Measurements from ENCODE around the gene ARL5A. TPM values are rescaled to one million over a fixed set of nuclear protein-coding genes. Genes with fewer than 3 reads are reported as not detected.

Gene ARL5A
- total RNA-seq, 1 donor from 2014 or later = 51.0 TPM

- POLR2A ChIA-PET = no interaction called here
- peaks cover 2% of the 10 kb centered on the region for H3K4me1 Mint-ChIP-seq
- DNase-seq (no peak), ATAC-seq (ENCODE audit: low read depth) (no peak)
- H3K9me3 Mint-ChIP-seq = no peaks in the 10 kb centered on the region
- no peaks in the 10 kb centered on the region for H3K27me3 Mint-ChIP-seq
- intact Hi-C loops (cut with micrococcal nuclease) = no loop called here
- H3K4me3 Mint-ChIP-seq = no peak overlapping the region
- no peaks in the 10 kb centered on the region for H3K36me3 Mint-ChIP-seq (ENCODE audit: low read depth)
- no peak overlapping the region for H3K27ac Mint-ChIP-seq
- TF ChIP-seq CTCF (IDR thresholded peaks at IDR 0.05) = no peak
- CTCF ChIA-PET = interaction anchor here (1.6 kb wide), 1 partner anchor 38 kb away, joined by 3 read pairs; no protein-coding TSS in a partner anchor
These were observed 33.0 kb upstream of the ARL5A start for GRCh38 chr2:151861174-151861573.

- ChIA-PET CTCF (no interaction called here), POLR2A (no interaction called here)
- Mint-ChIP-seq H3K27ac (no peak overlapping the region), H3K36me3 (ENCODE audit: low read depth) (no peaks in the 10 kb centered on the region), H3K27me3 (no peaks in the 10 kb centered on the region), H3K9me3 (no peaks in the 10 kb centered on the region), H3K4me3 (no peak overlapping the region), H3K4me1 (peaks cover 2% of the 10 kb centered on the region)
- no peak for ATAC-seq (ENCODE audit: low read depth)
- TF ChIP-seq CTCF (IDR thresholded peaks at IDR 0.05) = no peak
- intact Hi-C loops (cut with micrococcal nuclease) = no loop called here
- DNase-seq = no peak
These were observed 32.5 kb upstream of the ARL5A start for GRCh38 chr2:151860613-151861146.

- no peak for ATAC-seq (ENCODE audit: low read depth)
- H3K27me3 Mint-ChIP-seq = no peaks in the 10 kb centered on the region
- TF ChIP-seq CTCF (IDR thresholded peaks at IDR 0.05) = no peak
These were observed 32.0 kb upstream of the ARL5A start for GRCh38 chr2:151860210-151860609.

GRCh38 chr2:151857650-151858049 is 29.4 kb upstream of the ARL5A start:
- ChIA-PET POLR2A (no interaction called here), CTCF (no interaction called here)
- no peaks in the 10 kb centered on the region for H3K9me3 Mint-ChIP-seq
- no peak overlapping the region for H3K27ac Mint-ChIP-seq
- no peaks in the 10 kb centered on the region for H3K36me3 Mint-ChIP-seq (ENCODE audit: low read depth)
- H3K4me1 Mint-ChIP-seq = peaks cover 5% of the 10 kb centered on the region
- no peak for ATAC-seq (ENCODE audit: low read depth)
- intact Hi-C loops (cut with micrococcal nuclease) = no loop called here
- no peaks in the 10 kb centered on the region for H3K27me3 Mint-ChIP-seq
- no peak for TF ChIP-seq CTCF (IDR thresholded peaks at IDR 0.05)
- no peak overlapping the region for H3K4me3 Mint-ChIP-seq
- no peak for DNase-seq

More at GRCh38 chr2:151860210-151860609, 32.0 kb upstream of the ARL5A start:
- H3K36me3 Mint-ChIP-seq (ENCODE audit: low read depth) = no peaks in the 10 kb centered on the region
- intact Hi-C loops (cut with micrococcal nuclease) = no loop called here
- no peak for DNase-seq
- ChIA-PET CTCF (no interaction called here), POLR2A (no interaction called here)
- peaks cover 2% of the 10 kb centered on the region for H3K4me1 Mint-ChIP-seq
- H3K4me3 Mint-ChIP-seq = no peak overlapping the region
- no peaks in the 10 kb centered on the region for H3K9me3 Mint-ChIP-seq
- H3K27ac Mint-ChIP-seq = no peak overlapping the region

GRCh38 chr2:151855111-151855510 is 26.9 kb upstream of the ARL5A start:
- ATAC-seq (ENCODE audit: low read depth) (no peak), DNase-seq (no peak)
- H3K27me3 Mint-ChIP-seq = no peaks in the 10 kb centered on the region
- H3K4me3 Mint-ChIP-seq = peak overlapping the region; percentile 60
- ChIA-PET CTCF (no interaction called here), POLR2A (interaction anchor here (0.7 to 1.1 kb wide), 3 partner anchors 14 to 84 kb away, joined by 3 to 6 read pairs (median 3); partner anchors contain the start of gene ARL5A)
- H3K36me3 Mint-ChIP-seq (ENCODE audit: low read depth) = no peaks in the 10 kb centered on the region
- intact Hi-C loops (cut with micrococcal nuclease) = loop anchor here (2.0 kb wide), 1 partner anchor 26 kb away; the partner anchor contains the start of gene ARL5A
- peaks cover 4% of the 10 kb centered on the region for H3K4me1 Mint-ChIP-seq
- no peak for TF ChIP-seq CTCF (IDR thresholded peaks at IDR 0.05)
- H3K27ac Mint-ChIP-seq = peak overlapping the region; percentile 54
- no peaks in the 10 kb centered on the region for H3K9me3 Mint-ChIP-seq
